Upper lobe of left lung (tissue), 4 donors: Measurements from ENCODE around the gene HNRNPM.

Experiments
- POLR2A ChIP-seq, 4 donors: fragments of 450-650 bp; IDR thresholded peaks; one replicate each; pipeline ENCODE4 v1.5.1; 2016 to 2017; ENCODE audit warnings: antibody characterized with exemption in 4 of 4, mild to moderate bottlenecking in 2 of 4
- TF ChIP-seq, protein P1 (sequence below), 6 experiments: fragments of 450-650 bp in 4 of 6; fragments of 200-600 bp in 2 of 6; sonication (generic) in 2 of 6; IDR thresholded peaks; one replicate each; pipeline ENCODE4 v1.5.1; 2016 to 2019; ENCODE audit warnings: antibody characterized with exemption in 6 of 6

DNA sequence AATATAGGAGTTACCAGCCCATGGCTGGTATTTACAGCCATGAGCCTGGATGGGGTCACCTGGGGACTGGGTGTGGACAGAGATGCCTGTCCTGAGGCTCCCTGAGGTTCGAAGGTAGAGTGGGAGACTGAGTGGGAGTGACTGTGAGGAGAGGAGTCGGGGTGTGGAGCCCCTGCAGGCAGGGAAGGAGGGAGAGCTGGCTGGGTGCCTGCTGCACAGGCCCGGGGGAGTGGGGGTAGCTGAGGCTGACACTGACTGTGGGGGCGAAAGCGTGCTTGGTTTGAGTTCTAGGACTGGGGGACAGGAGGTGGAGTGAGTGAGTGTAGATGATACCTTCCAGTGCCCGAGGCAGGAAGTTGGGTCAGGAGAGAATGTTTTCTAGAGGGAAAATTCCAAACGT is 47.5 kb upstream of the HNRNPM start:
- TF ChIP-seq, protein P1, sequence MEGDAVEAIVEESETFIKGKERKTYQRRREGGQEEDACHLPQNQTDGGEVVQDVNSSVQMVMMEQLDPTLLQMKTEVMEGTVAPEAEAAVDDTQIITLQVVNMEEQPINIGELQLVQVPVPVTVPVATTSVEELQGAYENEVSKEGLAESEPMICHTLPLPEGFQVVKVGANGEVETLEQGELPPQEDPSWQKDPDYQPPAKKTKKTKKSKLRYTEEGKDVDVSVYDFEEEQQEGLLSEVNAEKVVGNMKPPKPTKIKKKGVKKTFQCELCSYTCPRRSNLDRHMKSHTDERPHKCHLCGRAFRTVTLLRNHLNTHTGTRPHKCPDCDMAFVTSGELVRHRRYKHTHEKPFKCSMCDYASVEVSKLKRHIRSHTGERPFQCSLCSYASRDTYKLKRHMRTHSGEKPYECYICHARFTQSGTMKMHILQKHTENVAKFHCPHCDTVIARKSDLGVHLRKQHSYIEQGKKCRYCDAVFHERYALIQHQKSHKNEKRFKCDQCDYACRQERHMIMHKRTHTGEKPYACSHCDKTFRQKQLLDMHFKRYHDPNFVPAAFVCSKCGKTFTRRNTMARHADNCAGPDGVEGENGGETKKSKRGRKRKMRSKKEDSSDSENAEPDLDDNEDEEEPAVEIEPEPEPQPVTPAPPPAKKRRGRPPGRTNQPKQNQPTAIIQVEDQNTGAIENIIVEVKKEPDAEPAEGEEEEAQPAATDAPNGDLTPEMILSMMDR (IDR thresholded peaks at IDR 0.05): no peak
- TF ChIP-seq POLR2A (IDR thresholded peaks at IDR 0.05): no peak
